K562 (cell line): ENCODE results near the gene PPP1R10. TPM values are rescaled to one million over a fixed set of nuclear protein-coding genes. Genes with fewer than 3 reads are reported as not detected.
A peak's percentile ranks its signal among the peaks of the same experiment; 100 is the strongest.
"Not testable (repeated sequence)": the region's sequence is repeated elsewhere in the genome, so short reads cannot be mapped to it uniquely, and the experiment has no call there.

Source experiments
- ARNT ChIP-seq, 2 experiments: fragments of 450-650 bp; IDR thresholded peaks; 2 replicates each; pipeline ENCODE4 v1.6.1; 2016; ENCODE audit warnings: mild to moderate bottlenecking in 1 of 2
- LEF1 ChIP-seq: fragments of 450-650 bp; IDR thresholded peaks from 2 replicates; pipeline ENCODE4 v1.6.1; 2016; ENCODE audit warnings: mild to moderate bottlenecking
- MAZ ChIP-seq, 2 experiments: fragments of 450-650 bp in 1 of 2; sonication (generic) in 1 of 2; formaldehyde crosslinking; IDR thresholded peaks in 1 of 2; conservative IDR thresholded peaks in 1 of 2; 2 replicates each; pipeline versions ENCODE4 v1.4.0 to v1.5.0; 2020; ENCODE audit warnings: mild to moderate bottlenecking in 1 of 2, missing genetic modification reagents in 1 of 2
- POLR2AphosphoS2 ChIP-seq: IDR thresholded peaks from 2 replicates; pipeline ENCODE4 v1.6.1; 2012; ENCODE audit warnings: low read length, improper control_type of control experiment
- SMARCE1 ChIP-seq: fragments of 450-650 bp; IDR thresholded peaks from 2 replicates; pipeline ENCODE4 v1.7.1; 2016; ENCODE audit warnings: mild to moderate bottlenecking
- XRCC5 ChIP-seq: fragments of 200-400 bp; formaldehyde crosslinking; IDR thresholded peaks from 2 replicates; pipeline ENCODE4 v1.6.1; 2017; ENCODE audit warnings: low read depth, mild to moderate bottlenecking, low read length
- ZZZ3 ChIP-seq: fragments of 450-650 bp; IDR thresholded peaks from 2 replicates; pipeline ENCODE4 v1.6.1; 2016; ENCODE audit warnings: antibody characterized with exemption, mild to moderate bottlenecking, moderate library complexity
- polyA plus RNA-seq, 8 experiments: library from polyadenylated mRNA; depleted of rRNA in 4 of 8; stranded (reverse) in 5 of 8; unstranded in 3 of 8; fragments of >200 nt; fragmentation: Nextera tagmentation in 2 of 8; fragmentation: Illumina TruSeq in 1 of 8; extraction: Ambion mirVana in 2 of 8; extraction: Trizol in 1 of 8; gene quantifications; 2 replicates each; pipeline versions ENCODE4 v1.2.1 to v1.2.3, GENCODE V29; 2011 to 2014; ENCODE audit warnings: inconsistent platforms in 1 of 8, missing spikeins in 1 of 8
- total RNA-seq, 7 experiments: library from RNA; depleted of rRNA in 6 of 7; stranded (reverse); fragments of >200 nt in 6 of 7; fragmentation: Illumina TruSeq in 2 of 7; extraction: Trizol in 2 of 7; gene quantifications; 2 replicates each; pipeline versions ENCODE4 v1.2.1 to v1.2.3, GENCODE V29; 2011 to 2021; ENCODE audit warnings: low replicate concordance in 1 of 7
- TF ChIP-seq, protein P1 (sequence below), 2 experiments: fragments of 450-650 bp; conservative IDR thresholded peaks; 2 replicates each; pipeline ENCODE4 v1.6.1; 2017; ENCODE audit warnings: mild to moderate bottlenecking in 2 of 2, moderate library complexity in 2 of 2
- TF ChIP-seq, protein P2 (sequence below), 2 experiments: fragments of 450-650 bp; formaldehyde crosslinking in 1 of 2; IDR thresholded peaks; 2 replicates each; pipeline versions ENCODE4 v1.4.0 to v1.6.1; 2014 to 2020; ENCODE audit warnings: mild to moderate bottlenecking in 2 of 2, borderline replicate concordance in 1 of 2, low read depth in 1 of 2
- TF ChIP-seq, protein P3 (sequence below): sonication (generic); formaldehyde crosslinking; IDR thresholded peaks from 2 replicates; pipeline ENCODE4 v1.8.0; 2022; ENCODE audit warnings: missing genetic modification reagents, mild to moderate bottlenecking, moderate library complexity, borderline replicate concordance

Gene PPP1R10
- total and polyA plus RNA-seq, 9 of the 15 experiments (the other 6 are each of a cell fraction or from before 2014, with no cell fraction given), result 14.1 to 65.5 (median 32.6) TPM

DNA sequence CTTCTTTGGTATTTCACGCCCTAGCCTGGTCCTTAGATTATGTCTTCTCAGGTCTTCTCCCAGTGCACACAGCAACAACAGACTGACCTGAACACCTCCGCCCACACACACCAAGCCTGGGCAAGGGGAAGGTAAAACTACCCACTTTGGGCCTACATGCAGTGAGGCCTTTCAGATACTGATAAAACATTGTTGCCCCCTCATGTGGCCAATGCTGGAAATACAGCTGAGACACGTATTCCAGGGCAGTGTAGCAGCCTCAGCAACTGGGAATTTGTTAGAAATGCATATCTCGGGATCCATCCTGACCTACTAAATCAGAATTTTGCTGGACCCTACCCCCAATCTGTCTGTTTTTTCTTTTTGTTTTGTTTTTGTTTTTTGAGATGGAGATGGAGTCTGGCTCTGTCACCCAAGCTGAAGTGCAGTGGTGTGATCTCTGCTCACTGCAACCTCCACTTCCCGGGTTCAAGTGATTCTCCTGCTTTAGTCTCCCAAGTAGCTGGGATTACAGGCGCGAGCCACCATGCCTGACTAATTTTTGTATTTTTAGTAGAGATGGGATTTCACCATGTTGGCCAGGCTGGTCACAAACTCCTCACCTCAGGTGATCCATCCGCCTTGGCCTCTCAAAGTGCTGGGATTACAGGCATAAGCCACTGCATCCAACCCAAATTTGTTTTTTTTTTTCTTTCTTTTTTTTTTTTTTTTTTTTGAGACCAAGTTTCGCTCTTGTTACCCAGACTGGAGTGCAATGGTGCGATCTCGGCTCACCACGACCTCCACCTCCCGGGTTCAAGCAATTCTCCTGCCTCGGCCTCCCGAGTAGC, 19.5 kb downstream of the PPP1R10 start (continued):
- TF ChIP-seq, protein P1, sequence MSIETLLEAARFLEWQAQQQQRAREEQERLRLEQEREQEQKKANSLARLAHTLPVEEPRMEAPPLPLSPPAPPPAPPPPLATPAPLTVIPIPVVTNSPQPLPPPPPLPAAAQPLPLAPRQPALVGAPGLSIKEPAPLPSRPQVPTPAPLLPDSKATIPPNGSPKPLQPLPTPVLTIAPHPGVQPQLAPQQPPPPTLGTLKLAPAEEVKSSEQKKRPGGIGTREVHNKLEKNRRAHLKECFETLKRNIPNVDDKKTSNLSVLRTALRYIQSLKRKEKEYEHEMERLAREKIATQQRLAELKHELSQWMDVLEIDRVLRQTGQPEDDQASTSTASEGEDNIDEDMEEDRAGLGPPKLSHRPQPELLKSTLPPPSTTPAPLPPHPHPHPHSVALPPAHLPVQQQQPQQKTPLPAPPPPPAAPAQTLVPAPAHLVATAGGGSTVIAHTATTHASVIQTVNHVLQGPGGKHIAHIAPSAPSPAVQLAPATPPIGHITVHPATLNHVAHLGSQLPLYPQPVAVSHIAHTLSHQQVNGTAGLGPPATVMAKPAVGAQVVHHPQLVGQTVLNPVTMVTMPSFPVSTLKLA (conservative IDR thresholded peaks at IDR 0.05), result peak in 1 of 2 experiments; percentile 30; a peak in 1 of 4 replicates
- TF ChIP-seq, protein P2, sequence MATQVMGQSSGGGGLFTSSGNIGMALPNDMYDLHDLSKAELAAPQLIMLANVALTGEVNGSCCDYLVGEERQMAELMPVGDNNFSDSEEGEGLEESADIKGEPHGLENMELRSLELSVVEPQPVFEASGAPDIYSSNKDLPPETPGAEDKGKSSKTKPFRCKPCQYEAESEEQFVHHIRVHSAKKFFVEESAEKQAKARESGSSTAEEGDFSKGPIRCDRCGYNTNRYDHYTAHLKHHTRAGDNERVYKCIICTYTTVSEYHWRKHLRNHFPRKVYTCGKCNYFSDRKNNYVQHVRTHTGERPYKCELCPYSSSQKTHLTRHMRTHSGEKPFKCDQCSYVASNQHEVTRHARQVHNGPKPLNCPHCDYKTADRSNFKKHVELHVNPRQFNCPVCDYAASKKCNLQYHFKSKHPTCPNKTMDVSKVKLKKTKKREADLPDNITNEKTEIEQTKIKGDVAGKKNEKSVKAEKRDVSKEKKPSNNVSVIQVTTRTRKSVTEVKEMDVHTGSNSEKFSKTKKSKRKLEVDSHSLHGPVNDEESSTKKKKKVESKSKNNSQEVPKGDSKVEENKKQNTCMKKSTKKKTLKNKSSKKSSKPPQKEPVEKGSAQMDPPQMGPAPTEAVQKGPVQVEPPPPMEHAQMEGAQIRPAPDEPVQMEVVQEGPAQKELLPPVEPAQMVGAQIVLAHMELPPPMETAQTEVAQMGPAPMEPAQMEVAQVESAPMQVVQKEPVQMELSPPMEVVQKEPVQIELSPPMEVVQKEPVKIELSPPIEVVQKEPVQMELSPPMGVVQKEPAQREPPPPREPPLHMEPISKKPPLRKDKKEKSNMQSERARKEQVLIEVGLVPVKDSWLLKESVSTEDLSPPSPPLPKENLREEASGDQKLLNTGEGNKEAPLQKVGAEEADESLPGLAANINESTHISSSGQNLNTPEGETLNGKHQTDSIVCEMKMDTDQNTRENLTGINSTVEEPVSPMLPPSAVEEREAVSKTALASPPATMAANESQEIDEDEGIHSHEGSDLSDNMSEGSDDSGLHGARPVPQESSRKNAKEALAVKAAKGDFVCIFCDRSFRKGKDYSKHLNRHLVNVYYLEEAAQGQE (IDR thresholded peaks at IDR 0.05; ENCODE audit: borderline replicate concordance), result peak; percentile 69
- TF ChIP-seq, protein P2 (CRISPR knock-in tag; IDR thresholded peaks at IDR 0.05; ENCODE audit: low read depth), result not testable (repeated sequence)
- TF ChIP-seq ARNT (IDR thresholded peaks at IDR 0.05), result peak; percentile 46 to 67; a peak in 1 of 4 replicates
- peak; percentile 65; the same call in 1 of the 2 replicates for TF ChIP-seq XRCC5
- TF ChIP-seq, protein P3, sequence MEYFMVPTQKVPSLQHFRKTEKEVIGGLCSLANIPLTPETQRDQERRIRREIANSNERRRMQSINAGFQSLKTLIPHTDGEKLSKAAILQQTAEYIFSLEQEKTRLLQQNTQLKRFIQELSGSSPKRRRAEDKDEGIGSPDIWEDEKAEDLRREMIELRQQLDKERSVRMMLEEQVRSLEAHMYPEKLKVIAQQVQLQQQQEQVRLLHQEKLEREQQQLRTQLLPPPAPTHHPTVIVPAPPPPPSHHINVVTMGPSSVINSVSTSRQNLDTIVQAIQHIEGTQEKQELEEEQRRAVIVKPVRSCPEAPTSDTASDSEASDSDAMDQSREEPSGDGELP (CRISPR knock-in tag), result peak; percentile 34; the same call in 1 of the 2 replicates
- TF ChIP-seq LEF1, result peak; percentile 29; the same call in 1 of the 2 replicates
- TF ChIP-seq ZZZ3, result 0 out of 2 replicates have a peak, but pooled peaks have one; percentile 53
- 0 out of 4 replicates have a peak, but pooled peaks of 1 of the 2 experiments have one; percentile 37 for TF ChIP-seq MAZ (CRISPR knock-in tag; conservative IDR thresholded peaks at IDR 0.05 in 1 of 2, IDR thresholded peaks at IDR 0.05 in 1 of 2)
- 0 out of 2 replicates have a peak, but pooled peaks have one; percentile 17 for TF ChIP-seq SMARCE1
- peak; percentile 89 for TF ChIP-seq POLR2AphosphoS2
